SK-N-SH (cell line): ENCODE data around the gene KRT85. TPM values are rescaled to one million over a fixed set of nuclear protein-coding genes. Genes with fewer than 3 reads are reported as not detected.

Source experiments
- CTCF ChIA-PET: fragments of 300-600, 350-600 bp; formaldehyde crosslinking; extraction: SDS; loops from one replicate; lab custom pipeline; 2021; lab: Yijun Ruan, JAX
- POLR2A ChIA-PET: fragments of 350-600 bp; sonication (Branson Sonifier 250); formaldehyde crosslinking; extraction: SDS; loops from one replicate; lab custom pipeline; 2020; ENCODE audit warnings: antibody characterized with exemption, inconsistent platforms; lab: Yijun Ruan, JAX
- DNase-seq: peaks from one replicate; pipeline ENCODE4 v3.0.0; 2012
- H2AFZ ChIP-seq: fragments of 200-600 bp; sonication (generic); 2 replicates; pipeline ENCODE4 v1.8.1; 2016; ENCODE audit warnings: antibody characterized with exemption, mild to moderate bottlenecking, low read depth
- H3F3A ChIP-seq: fragments of 200-600 bp; sonication (generic); replicated peaks from 2 replicates; pipeline ENCODE3; 2016; ENCODE audit warnings: antibody characterized with exemption, mild to moderate bottlenecking; ENCODE audit not compliant: insufficient read depth
- H3K27ac ChIP-seq, 2 experiments: fragments of 200-500 bp in 1 of 2; fragments of 200-600 bp in 1 of 2; sonication (Bioruptor generic) in 1 of 2; sonication (generic), shearing (Covaris generic) in 1 of 2; 2 replicates each; pipeline versions ENCODE4 v1.5.1 to v1.6.1; 2014 to 2016; ENCODE audit warnings: low read depth in 2 of 2, inconsistent platforms in 1 of 2, low read length in 1 of 2, mild to moderate bottlenecking in 1 of 2, mixed read lengths in 1 of 2
- H3K27me3 ChIP-seq: fragments of 200-600 bp; sonication (generic), shearing (Covaris generic); 2 replicates; pipeline ENCODE4 v1.6.1; 2016; ENCODE audit warnings: mixed run types; ENCODE audit not compliant: insufficient read depth
- H3K36me3 ChIP-seq, 2 experiments: fragments of 200-500 bp in 1 of 2; fragments of 200-600 bp in 1 of 2; sonication (Bioruptor generic) in 1 of 2; sonication (generic) in 1 of 2; replicated peaks in 1 of 2; 2 replicates each; pipeline versions ENCODE3 to v1.5.1; 2014 to 2016; ENCODE audit warnings: low read length in 1 of 2, mild to moderate bottlenecking in 1 of 2; ENCODE audit not compliant: insufficient read depth in 2 of 2, control insufficient read depth in 1 of 2
- H3K4me1 ChIP-seq, 2 experiments: fragments of 200-500 bp in 1 of 2; fragments of 200-600 bp in 1 of 2; sonication (Bioruptor generic) in 1 of 2; sonication (generic), shearing (Covaris generic) in 1 of 2; 2 replicates each; pipeline versions ENCODE4 v1.5.1 to v1.6.1; 2014 to 2016; ENCODE audit warnings: low read depth in 1 of 2, low read length in 1 of 2, mixed run types in 1 of 2; ENCODE audit not compliant: insufficient read depth in 2 of 2, control insufficient read depth in 1 of 2
- H3K4me2 ChIP-seq: fragments of 200-600 bp; sonication (generic), shearing (Covaris generic); 2 replicates; pipeline ENCODE4 v1.6.1; 2017; ENCODE audit warnings: mixed run types
- H3K4me3 ChIP-seq, 2 experiments: fragments of 200-500 bp in 1 of 2; fragments of 200-600 bp in 1 of 2; sonication (Bioruptor generic) in 1 of 2; sonication (generic), shearing (Covaris generic) in 1 of 2; 2 replicates each; pipeline versions ENCODE4 v1.5.1 to v1.8.1; 2014 to 2016; ENCODE audit warnings: low read depth in 2 of 2, inconsistent platforms in 1 of 2, low read length in 1 of 2, mild to moderate bottlenecking in 1 of 2, mixed read lengths in 1 of 2, moderate library complexity in 1 of 2
- H3K79me2 ChIP-seq: fragments of 200-600 bp; sonication (generic); 2 replicates; pipeline ENCODE4 v1.8.1; 2017; ENCODE audit warnings: mild to moderate bottlenecking; ENCODE audit not compliant: insufficient read depth
- H3K9ac ChIP-seq: fragments of 200-600 bp; sonication (generic); 2 replicates; pipeline ENCODE4 v1.6.1; 2017; ENCODE audit warnings: mixed run types
- H3K9me2 ChIP-seq: fragments of 200-600 bp; sonication (generic); 2 replicates; pipeline ENCODE4 v1.6.1; 2017; ENCODE audit warnings: mixed run types
- H3K9me3 ChIP-seq: fragments of 200-600 bp; sonication (generic); 2 replicates; pipeline ENCODE4 v1.6.1; 2017; ENCODE audit warnings: mixed run types, mild to moderate bottlenecking, moderate library complexity
- H4K20me1 ChIP-seq: fragments of 200-600 bp; sonication (generic); 2 replicates; pipeline ENCODE4 v1.6.1; 2017; ENCODE audit warnings: mild to moderate bottlenecking, mixed run types; ENCODE audit not compliant: insufficient read depth
- EP300 ChIP-seq, 2 experiments: IDR thresholded peaks; 2 replicates each; pipeline versions ENCODE4 v1.4.0 to v1.6.1; 2012; ENCODE audit warnings: borderline replicate concordance in 1 of 2, low read depth in 1 of 2, low read length in 1 of 2
- FOSL2 ChIP-seq: IDR thresholded peaks from 2 replicates; pipeline ENCODE4 v1.4.0; 2012; ENCODE audit warnings: low read depth, mild to moderate bottlenecking, moderate library complexity, borderline replicate concordance
- FOXJ3 ChIP-seq: sonication (generic); formaldehyde crosslinking; IDR thresholded peaks from 2 replicates; pipeline ENCODE4 v1.5.1; 2020; ENCODE audit warnings: mild to moderate bottlenecking, missing genetic modification reagents
- MEF2A ChIP-seq: IDR thresholded peaks from 2 replicates; pipeline ENCODE4 v1.4.0; 2012; ENCODE audit warnings: low read depth, borderline replicate concordance
- NRF1 ChIP-seq: IDR thresholded peaks from 2 replicates; pipeline ENCODE4 v1.6.1; 2012; ENCODE audit warnings: low read depth, mild to moderate bottlenecking, low read length
- POLR2AphosphoS5 ChIP-seq: IDR thresholded peaks from 2 replicates; pipeline ENCODE4 v1.6.1; 2012; ENCODE audit warnings: low read depth, low read length
- RCOR1 ChIP-seq: fragments of 150-350 bp; IDR thresholded peaks from 2 replicates; pipeline ENCODE4 v1.6.1; 2017; ENCODE audit warnings: antibody characterized with exemption, low read length
- RFX5 ChIP-seq: IDR thresholded peaks from 2 replicates; pipeline ENCODE4 v1.6.1; 2012; ENCODE audit warnings: mild to moderate bottlenecking, improper control_type of control experiment, low read length
- SMC3 ChIP-seq: IDR thresholded peaks from 2 replicates; pipeline ENCODE4 v1.6.1; 2012; ENCODE audit warnings: low read depth, low read length, improper control_type of control experiment
- TAF1 ChIP-seq: IDR thresholded peaks from 2 replicates; pipeline ENCODE4 v1.6.1; 2012; ENCODE audit warnings: low read depth, mild to moderate bottlenecking, low read length, moderate library complexity, borderline replicate concordance
- TCF12 ChIP-seq: IDR thresholded peaks from 2 replicates; pipeline ENCODE4 v1.4.0; 2012
- TEAD4 ChIP-seq: IDR thresholded peaks from 2 replicates; pipeline ENCODE4 v1.4.0; 2012; ENCODE audit warnings: mild to moderate bottlenecking, borderline replicate concordance; ENCODE audit not compliant: insufficient read depth
- WGBS: methylation state at CpG from one replicate; pipeline ENCODE4 v1.1.6; 2017; ENCODE audit warnings: low lambda C conversion rate; 5-methylcytosine and 5-hydroxymethylcytosine counted together
- polyA plus RNA-seq, 3 experiments: library from polyadenylated mRNA; depleted of rRNA; stranded (reverse); fragments of >200 nt; gene quantifications; 2 replicates each; pipeline ENCODE4 v1.2.3, GENCODE V29; 2012
- TF ChIP-seq, protein P1 (sequence below): fragments of 150-350 bp; IDR thresholded peaks from 2 replicates; pipeline ENCODE4 v1.6.1; 2016; ENCODE audit warnings: mild to moderate bottlenecking, low read depth, low read length
- TF ChIP-seq, protein P2 (sequence below): IDR thresholded peaks from 2 replicates; pipeline ENCODE4 v1.4.0; 2012; ENCODE audit warnings: low read depth, borderline replicate concordance
- TF ChIP-seq, protein P3 (sequence below): fragments of 150-350 bp; IDR thresholded peaks from 2 replicates; pipeline ENCODE4 v1.6.1; 2017; ENCODE audit warnings: antibody characterized with exemption, low read length, low read depth, borderline replicate concordance
- TF ChIP-seq, protein P4 (sequence below): IDR thresholded peaks from 2 replicates; pipeline ENCODE4; 2012

The KRT85 gene
- polyA plus RNA-seq, 1 of the 3 experiments (the other 2 are of a cell fraction): not detected

DNA sequence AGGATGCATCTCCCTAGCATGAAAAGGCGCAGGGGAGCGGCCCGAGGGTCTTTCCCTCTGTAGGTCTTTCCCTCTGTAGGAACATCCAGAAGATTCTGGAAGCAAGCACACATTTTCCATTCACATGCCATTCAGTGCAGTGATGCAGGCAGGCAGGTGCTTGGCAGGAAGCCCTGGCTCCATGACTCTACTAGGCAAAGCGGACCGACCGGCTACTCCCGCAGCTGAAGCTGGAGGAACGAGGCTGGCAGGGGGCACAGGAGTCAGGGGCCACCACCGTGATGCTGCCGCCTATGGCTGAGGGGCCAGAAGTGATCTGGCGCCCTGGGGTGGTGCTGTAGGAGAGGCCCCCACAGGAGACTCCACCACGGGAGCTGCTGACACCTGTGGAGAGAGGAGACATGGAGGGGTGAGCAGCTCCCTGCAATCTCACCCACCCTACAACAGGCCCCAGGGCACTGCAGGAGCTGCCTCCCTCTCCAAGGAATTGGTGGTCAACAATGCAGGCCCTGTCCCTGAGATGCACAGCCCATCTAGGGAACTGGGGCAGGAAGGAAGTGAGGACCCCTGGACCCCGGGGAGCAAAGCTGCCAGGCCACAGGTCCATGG is 6.5 kb downstream of the KRT85 start:
- POLR2A ChIA-PET: no interaction called here

DNA sequence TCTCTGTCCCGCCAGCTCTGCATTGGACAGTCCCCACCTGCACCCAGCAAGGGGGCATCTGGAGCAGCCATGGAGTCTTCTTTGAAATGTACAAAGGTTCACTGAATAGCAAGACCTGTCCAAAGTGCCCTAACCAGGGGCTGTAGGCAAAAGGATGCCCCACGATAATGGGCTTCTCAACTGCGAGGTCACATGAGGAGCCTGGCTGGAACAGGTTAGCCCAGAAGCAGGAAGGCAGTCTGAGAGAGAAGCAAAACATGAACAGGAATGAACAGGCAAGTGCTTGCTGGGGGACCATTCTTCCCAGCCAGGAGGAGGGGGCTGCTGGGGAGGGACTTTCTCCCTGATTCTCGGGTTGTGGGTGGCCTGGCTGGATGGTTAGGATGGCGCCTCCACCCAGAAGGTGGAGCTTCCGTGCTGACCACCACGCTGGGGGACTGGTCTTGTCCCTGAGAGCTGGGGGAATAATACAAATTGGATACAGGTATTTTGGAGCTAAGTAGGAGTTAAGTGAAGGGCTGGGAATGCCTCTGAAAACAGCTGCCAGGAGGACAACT is 7.1 kb downstream of the KRT85 start:
- no peaks in the 10 kb centered on the region for H3K36me3 ChIP-seq
- H3K27me3 ChIP-seq: peaks cover 24% of the 10 kb centered on the region
- no peak overlapping the region for H3K4me3 ChIP-seq
- no peak overlapping the region for H3K27ac ChIP-seq
- no peaks in the 10 kb centered on the region for H3K9me2 ChIP-seq
- no peak overlapping the region for H3K9ac ChIP-seq
- no peaks in the 10 kb centered on the region for H3K4me1 ChIP-seq
- H3K79me2 ChIP-seq: no peaks in the 10 kb centered on the region
- H3F3A ChIP-seq: no peaks in the 10 kb centered on the region
- ChIA-PET POLR2A (no interaction called here), CTCF (interaction anchor here (1.0 to 3.7 kb wide), 7 partner anchors 12 to 519 kb away, joined by 3 to 35 read pairs (median 3); no protein-coding TSS in a partner anchor)
- DNase-seq: no peak
- WGBS: 35% methylated on average over 6 of the region's 7 CpGs
- no peaks in the 10 kb centered on the region for H3K9me3 ChIP-seq
- no peak for TF ChIP-seq FOXJ3 (CRISPR knock-in tag)
- TF ChIP-seq, protein P1, sequence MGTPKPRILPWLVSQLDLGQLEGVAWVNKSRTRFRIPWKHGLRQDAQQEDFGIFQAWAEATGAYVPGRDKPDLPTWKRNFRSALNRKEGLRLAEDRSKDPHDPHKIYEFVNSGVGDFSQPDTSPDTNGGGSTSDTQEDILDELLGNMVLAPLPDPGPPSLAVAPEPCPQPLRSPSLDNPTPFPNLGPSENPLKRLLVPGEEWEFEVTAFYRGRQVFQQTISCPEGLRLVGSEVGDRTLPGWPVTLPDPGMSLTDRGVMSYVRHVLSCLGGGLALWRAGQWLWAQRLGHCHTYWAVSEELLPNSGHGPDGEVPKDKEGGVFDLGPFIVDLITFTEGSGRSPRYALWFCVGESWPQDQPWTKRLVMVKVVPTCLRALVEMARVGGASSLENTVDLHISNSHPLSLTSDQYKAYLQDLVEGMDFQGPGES: no peak
- H2AFZ ChIP-seq: no peak overlapping the region
- H4K20me1 ChIP-seq: no peaks in the 10 kb centered on the region
- H3K4me2 ChIP-seq: no peak overlapping the region

More for the DNA sequence above, 6.5 kb downstream of the KRT85 start:
- CTCF ChIA-PET: interaction anchor here (0.8 to 3.7 kb wide), 10 partner anchors 11 to 524 kb away, joined by 3 to 35 read pairs (median 3); no protein-coding TSS in a partner anchor
- Histone ChIP-seq H3K79me2 (no peaks in the 10 kb centered on the region), H3K9ac (no peak overlapping the region), H3F3A (no peaks in the 10 kb centered on the region), H2AFZ (no peak overlapping the region)
- WGBS: 54% methylated on average over 12 of the region's 13 CpGs
- no peak for TF ChIP-seq RFX5
- TF ChIP-seq RCOR1: no peak
- TF ChIP-seq, protein P2, sequence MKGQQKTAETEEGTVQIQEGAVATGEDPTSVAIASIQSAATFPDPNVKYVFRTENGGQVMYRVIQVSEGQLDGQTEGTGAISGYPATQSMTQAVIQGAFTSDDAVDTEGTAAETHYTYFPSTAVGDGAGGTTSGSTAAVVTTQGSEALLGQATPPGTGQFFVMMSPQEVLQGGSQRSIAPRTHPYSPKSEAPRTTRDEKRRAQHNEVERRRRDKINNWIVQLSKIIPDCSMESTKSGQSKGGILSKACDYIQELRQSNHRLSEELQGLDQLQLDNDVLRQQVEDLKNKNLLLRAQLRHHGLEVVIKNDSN: no peak
- TF ChIP-seq TEAD4: no peak
- no peak for TF ChIP-seq SMC3
- TF ChIP-seq POLR2AphosphoS5: no peak
- TF ChIP-seq, protein P3, sequence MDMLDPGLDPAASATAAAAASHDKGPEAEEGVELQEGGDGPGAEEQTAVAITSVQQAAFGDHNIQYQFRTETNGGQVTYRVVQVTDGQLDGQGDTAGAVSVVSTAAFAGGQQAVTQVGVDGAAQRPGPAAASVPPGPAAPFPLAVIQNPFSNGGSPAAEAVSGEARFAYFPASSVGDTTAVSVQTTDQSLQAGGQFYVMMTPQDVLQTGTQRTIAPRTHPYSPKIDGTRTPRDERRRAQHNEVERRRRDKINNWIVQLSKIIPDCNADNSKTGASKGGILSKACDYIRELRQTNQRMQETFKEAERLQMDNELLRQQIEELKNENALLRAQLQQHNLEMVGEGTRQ: no peak
- no peak for TF ChIP-seq TAF1
- TF ChIP-seq EP300 (IDR thresholded peaks at IDR 0.05; ENCODE audit: borderline replicate concordance in 1 of 2, low read depth in 1 of 2, low read length in 1 of 2): no peak
- no peak for TF ChIP-seq FOSL2
- TF ChIP-seq TCF12: no peak
- no peak for TF ChIP-seq MEF2A
- TF ChIP-seq, protein P4, sequence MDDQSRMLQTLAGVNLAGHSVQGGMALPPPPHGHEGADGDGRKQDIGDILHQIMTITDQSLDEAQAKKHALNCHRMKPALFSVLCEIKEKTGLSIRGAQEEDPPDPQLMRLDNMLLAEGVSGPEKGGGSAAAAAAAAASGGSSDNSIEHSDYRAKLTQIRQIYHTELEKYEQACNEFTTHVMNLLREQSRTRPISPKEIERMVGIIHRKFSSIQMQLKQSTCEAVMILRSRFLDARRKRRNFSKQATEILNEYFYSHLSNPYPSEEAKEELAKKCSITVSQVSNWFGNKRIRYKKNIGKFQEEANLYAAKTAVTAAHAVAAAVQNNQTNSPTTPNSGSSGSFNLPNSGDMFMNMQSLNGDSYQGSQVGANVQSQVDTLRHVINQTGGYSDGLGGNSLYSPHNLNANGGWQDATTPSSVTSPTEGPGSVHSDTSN: no peak
- TF ChIP-seq NRF1: no peak
- TF ChIP-seq, all 33 proteins: peak for 0
- Histone ChIP-seq H4K20me1 (no peaks in the 10 kb centered on the region), H3K9me3 (no peaks in the 10 kb centered on the region), H3K9me2 (no peaks in the 10 kb centered on the region), H3K27ac (no peak overlapping the region), H3K4me2 (no peak overlapping the region), H3K4me1 (no peaks in the 10 kb centered on the region), H3K4me3 (no peak overlapping the region), H3K27me3 (peaks cover 24% of the 10 kb centered on the region), H3K36me3 (no peaks in the 10 kb centered on the region)
- no peak for DNase-seq
